B cell (primary cell): ENCODE results near the gene PMPCA.
"Not testable (repeated sequence)": the region's sequence is repeated elsewhere in the genome, so short reads cannot be mapped to it uniquely, and the experiment has no call there.

ENCODE experiments used
- CTCF ChIP-seq: fragments of 200-600 bp; IDR thresholded peaks from one replicate; pipeline ENCODE4 v1.8.0; 2022; ENCODE audit warnings: antibody characterized with exemption, mild to moderate bottlenecking
- EZH2 ChIP-seq: IDR thresholded peaks from 2 replicates; pipeline ENCODE4 v1.6.1; 2012; ENCODE audit warnings: borderline replicate concordance, low read depth, mild to moderate bottlenecking, moderate library complexity, low read length; ENCODE audit not compliant: insufficient read depth, poor library complexity, severe bottlenecking

GRCh38 chr9:136407061-136407460 is 3.4 kb upstream of the PMPCA start:
- not testable (repeated sequence) for TF ChIP-seq CTCF, EZH2
